IPS DF 4.7 (cell line): ENCODE data around the gene SOAT2.
"Not testable (repeated sequence)": the region's sequence is repeated elsewhere in the genome, so short reads cannot be mapped to it uniquely, and the experiment has no call there.

Source experiments
- DNase-seq: peaks from one replicate; pipeline ENCODE4 v3.0.0-alpha.2; 2013; ENCODE audit warnings: low spot score; ENCODE audit errors: extremely low read depth

Gene SOAT2

DNA sequence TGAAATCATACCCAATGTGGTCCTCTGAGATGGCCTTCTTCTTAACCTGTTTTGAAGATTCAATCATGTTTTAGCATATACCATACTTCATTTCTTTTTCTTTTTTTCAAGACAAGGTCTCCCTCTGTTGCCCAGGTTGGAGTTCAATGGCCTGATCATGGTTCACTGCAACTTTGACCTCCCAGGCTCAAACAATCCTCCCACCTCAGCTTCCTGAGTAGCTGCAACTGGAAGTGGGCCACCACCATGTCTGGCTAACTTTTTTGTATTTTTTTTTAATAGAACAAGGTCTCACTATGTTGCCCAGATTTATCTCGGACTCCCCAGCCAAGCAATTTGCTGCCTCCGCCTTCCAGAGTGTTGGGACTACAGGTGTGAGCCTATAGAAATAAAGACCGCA lies 30.4 kb downstream of the SOAT2 start:
- DNase-seq, result no peak

DNA sequence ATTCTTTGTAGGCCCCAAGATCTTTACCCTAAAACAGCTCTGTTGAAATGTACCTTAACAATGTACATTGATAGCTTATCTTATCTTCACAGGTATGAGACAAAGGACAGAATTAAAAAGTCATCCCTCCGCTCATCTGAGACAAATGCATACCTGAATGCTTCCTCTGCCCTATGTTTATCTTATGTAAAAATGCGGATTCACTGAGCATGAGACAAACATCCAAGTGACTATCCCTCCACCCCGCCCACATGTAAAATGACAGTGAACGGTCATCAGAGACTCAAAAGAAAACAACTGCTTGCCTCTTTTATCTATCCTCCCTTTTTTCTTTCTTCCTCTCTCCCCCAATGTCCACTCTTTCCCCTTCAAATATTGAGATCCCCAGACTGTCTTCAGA lies 40.1 kb downstream of the SOAT2 start:
- DNase-seq, result no peak

DNA sequence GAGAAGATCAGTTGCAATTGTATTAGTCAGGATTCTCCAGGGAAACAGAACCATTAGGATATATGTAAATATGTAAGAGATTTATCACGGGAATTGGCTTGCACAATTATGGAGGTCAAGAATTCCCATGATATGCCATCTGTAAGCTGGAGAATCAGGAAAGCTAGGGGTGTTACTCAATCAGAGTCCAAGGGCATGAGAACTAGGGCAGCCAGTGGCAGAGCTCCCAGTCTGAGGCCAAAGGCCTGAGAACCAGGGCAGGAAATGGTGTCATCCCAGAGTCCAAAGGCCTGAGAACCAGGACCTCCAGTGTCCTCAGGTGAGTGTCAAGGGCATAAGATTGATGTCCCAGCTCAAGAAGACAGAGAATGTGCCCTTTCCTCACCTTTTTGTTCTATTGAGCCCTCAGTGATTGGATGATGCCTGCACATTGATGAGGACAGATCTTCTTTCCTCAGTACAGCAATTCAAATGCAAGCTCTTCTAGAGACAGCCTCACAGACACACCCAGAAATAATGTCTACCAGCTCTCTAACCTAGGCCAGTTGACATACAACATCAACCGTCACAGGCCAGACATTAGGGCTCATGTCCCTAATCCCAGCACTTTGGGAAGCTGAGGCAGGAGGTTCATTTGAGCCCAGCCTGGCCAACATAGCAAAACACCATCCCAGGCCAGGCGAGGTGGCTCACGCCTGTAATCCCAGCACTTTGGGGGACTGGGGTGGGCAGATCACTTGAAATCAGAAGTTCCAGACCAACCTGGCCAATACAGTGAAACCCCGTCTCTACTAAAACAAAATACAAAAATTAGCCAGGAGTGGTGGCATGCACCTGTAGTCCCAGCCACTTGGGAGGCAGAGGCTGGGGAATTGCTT lies 42.3 kb downstream of the SOAT2 start:
- DNase-seq, result no peak

DNA sequence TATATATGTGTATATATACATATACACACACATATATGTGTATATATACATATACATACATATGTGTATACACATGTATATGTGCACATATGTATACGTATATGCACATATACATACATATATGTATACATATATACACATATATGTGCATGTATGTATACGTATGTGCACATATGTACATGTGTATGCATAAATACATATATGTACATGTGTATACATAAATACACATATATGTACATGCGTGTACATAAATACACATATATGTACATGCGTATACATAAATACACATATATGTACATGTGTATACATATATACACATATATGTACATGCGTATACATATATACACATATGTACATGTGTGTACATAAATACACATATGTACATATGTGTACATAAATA lies 43.9 kb downstream of the SOAT2 start:
- no peak for DNase-seq

DNA sequence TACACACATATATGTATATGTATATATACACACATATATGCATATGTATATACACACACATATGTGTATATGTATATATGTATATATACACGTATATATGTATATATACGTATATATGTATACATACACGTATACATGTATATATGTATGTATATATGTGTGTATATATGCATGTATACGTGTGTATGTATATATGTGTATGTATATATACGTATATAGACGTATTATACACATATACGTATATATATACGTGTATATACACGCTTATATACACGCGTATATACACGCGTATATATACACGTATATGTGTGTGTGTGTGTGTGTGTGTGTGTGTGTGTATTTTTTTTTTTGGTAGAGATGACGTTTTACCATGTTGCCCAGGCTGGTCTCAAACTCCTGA lies 44.4 kb downstream of the SOAT2 start:
- DNase-seq, result no peak

DNA sequence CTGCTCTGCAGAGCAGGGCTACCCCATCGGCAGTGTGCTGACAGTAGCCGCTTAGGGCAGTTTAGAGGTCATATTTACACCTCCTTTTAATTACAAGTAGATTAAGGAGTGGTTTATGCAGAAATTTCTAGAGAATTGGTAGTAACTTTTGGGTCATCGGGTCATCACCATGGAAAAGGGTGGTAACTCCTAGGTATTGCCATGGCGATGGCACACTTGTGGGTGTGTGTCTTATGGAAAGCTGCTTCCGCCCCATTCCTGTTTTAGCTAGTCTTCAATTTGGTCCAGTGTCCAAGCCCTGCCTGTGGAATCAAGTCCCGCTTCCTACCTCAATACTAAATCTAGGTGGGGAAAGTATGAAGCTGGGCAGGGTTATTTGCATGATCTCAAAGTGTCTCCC lies 47.8 kb downstream of the SOAT2 start:
- DNase-seq, result no peak

DNA sequence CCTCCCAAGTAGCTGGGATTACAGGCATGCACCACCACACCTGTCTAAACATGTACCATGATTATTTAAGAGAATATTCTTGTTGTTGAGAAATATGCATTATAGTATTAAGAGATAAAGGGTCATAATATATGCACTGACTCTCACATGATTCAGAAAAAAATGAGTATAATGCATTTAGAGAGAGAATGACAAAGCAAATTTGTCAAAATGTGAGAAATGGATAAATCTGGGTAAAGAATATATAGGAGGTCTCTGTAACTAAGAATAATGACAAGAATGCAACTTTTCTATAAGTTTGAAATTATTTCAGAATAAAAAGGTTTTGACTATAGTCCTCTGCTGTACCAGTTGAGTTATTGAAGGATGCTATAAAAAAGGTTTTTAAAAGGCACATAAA lies 49.1 kb downstream of the SOAT2 start:
- DNase-seq, result no peak

DNA sequence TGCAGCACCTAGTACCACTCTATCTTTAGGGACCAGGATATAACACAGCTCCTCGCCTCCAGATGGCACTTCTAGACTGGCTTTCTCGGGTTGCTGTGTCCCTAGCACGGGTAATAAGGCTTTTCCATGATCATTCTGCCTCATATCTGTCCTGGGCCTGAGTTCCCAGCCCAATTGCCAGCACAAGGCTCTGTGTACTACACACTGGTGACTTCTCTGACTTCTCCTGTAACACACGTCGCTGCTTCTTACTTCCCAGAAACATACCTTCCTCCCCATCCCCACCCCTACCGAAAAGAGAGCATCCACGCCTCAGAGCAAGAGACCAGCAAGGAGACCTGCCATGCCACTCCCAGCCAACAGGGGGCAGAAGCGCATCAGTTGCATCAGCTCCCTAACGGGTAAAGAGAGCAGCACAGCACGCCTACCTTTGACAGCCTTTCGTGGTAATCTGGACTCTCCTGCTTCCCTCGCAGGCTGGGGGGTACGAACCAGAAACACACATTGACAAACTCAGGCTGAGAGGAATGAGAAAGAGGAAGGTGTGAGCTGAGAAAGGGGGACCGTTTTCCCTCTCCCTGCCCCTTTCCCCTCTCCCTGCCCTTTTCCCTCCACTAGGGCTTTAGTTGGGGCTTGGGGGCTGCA lies 56.0 kb downstream of the SOAT2 start:
- DNase-seq, result peak; percentile 80

DNA sequence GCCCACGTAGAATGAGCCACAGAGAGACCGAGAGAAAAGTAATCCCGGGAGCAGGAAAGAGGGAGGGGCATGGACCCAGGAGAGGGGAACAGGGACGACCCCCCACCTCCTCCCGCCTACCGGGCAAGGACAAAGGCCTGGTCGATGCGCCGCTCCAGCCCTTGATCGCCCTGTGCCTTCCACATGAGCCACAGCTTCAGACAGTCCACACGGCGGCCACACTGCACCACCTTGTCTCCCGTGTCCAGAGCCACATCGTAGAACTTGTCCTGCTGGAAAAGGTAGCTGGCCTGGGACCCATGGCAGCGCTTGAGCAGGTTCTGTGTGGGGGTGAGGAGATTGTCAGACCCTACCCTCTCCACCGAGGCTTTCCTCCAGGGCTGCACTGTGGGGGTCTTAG lies 56.7 kb downstream of the SOAT2 start:
- DNase-seq, result no peak

DNA sequence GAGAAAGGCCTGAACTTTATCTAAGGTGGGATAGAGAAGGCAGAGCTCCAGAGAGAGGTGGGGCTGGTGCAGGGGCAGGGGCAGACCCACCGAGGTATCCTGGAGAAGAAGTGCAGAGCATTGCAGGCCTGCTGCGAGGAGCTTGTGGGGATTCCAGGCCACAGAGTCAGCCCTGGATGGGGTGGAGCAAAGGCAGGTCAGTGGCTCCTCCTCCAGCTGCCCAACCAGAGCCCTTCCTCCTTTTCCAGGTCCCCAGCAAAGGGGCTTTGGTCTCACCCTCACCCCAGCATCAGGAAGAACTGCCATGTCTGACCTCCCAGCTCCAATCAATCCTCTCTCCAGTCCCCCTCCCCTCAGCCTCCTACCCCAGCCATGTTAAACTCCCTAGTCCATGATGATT lies 57.4 kb downstream of the SOAT2 start:
- DNase-seq, result no peak

DNA sequence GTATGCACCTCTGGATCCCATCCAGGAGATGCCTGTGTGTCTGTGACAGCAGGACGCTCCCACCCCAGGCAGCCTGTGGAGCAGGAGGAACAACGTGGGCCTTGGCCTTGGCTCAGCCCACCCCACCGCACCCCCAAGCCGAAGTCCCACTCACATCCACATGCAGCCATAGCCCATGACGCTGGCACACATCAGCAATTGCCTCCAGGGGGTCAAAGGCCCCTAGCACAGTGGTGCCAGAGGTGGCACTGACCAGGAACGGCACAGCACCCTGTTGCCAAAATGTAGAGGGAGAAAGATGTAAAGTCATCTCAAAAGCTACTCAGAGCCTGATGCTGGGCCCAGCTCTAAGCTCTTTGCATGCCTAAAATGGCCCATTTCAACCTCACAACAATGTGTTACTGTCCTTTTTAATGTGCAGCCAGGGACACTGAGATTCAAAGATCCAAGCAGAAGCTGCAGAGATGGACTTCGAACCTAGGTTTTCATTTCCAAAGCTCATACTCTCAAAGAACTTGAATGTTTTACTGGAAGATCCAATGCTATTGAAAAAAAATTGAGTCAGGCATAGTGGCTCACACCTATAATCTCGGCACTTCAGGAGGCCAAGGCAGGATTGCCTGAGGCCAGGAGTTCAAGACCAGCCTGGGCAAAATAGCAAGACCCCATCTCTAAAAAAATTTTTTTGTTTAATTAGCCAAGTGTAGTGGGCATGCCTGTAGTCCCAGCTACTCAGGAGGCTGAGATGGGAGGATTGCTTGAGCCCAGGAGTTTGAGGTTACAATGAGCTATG lies 58.0 kb downstream of the SOAT2 start:
- no peak for DNase-seq

DNA sequence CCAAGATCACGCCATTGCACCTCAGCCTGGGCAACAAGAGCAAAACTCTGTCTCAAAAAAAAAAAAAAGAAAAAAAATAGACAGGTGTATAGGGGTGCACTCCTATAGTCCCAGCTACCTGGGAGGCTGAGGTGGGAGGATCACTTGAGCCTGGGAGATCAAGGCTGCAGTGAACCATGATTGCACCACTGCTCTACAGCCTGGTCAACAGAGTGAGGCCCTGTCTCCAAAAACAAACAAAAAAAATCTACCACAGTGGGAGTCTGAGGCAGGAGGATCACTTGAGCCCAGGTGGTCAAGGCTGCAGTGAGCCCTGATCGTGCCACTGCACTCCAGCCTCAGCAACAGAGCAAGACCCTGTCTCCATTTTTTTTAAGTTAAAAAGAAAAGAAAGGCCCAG lies 59.7 kb downstream of the SOAT2 start:
- not testable (repeated sequence) for DNase-seq

DNA sequence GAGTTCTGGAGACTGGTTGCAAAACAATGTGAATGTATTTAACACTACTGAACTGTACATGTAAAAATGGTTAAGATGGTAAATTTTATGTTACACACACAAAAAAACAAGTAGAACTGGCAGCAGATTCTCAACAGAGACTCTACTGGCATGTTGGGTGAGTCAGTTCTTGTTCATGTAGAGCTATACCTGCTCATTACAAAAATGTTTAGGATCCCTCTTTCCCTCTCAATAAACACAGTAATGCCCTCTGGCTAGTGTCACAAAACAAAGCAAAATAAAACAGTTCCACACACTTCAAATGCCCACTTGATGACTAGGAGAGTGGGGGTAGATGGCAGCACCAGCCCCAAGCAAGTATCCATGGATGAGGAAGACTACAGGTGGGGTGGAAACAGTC lies 63.6 kb downstream of the SOAT2 start:
- no peak for DNase-seq

DNA sequence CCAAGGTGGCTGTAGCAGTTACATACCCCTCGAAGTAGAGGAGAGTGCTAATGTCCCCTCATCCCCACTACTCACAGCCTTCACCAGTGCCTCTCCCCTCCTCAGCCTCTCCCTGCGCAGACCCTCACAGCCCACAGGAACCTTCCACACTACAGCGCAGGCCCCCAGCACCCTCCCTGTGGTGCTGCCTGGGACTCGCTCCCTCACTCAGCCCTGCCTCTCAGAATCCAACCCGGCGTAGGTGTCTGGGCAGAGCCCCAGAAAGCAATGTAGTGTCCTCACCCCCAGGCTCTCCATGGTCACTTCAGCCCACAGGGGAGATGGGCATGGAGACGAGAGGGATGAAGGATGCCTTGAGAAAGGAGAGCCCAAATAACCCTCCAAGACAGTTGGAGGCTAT lies 66.4 kb downstream of the SOAT2 start:
- DNase-seq, result no peak

DNA sequence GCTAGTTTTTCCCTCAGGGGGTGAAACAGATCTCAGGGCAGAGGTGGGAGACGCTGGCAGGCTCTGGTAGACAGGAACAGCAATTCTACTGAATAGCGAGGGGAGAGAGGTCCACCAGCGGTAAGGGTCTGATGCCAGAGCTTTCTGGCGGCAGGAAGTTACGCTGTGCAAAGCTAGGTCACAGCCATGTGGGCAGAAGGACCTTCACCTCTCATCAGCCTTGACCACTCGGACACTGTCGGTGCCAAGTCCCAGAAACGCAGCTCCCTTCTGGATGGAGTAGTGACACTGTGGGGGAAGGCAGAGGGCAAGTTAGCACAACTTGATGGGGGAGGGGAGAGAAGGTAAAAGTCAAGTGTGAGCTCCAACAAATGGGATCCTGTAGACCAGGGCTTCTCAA lies 66.9 kb downstream of the SOAT2 start:
- DNase-seq, result no peak

DNA sequence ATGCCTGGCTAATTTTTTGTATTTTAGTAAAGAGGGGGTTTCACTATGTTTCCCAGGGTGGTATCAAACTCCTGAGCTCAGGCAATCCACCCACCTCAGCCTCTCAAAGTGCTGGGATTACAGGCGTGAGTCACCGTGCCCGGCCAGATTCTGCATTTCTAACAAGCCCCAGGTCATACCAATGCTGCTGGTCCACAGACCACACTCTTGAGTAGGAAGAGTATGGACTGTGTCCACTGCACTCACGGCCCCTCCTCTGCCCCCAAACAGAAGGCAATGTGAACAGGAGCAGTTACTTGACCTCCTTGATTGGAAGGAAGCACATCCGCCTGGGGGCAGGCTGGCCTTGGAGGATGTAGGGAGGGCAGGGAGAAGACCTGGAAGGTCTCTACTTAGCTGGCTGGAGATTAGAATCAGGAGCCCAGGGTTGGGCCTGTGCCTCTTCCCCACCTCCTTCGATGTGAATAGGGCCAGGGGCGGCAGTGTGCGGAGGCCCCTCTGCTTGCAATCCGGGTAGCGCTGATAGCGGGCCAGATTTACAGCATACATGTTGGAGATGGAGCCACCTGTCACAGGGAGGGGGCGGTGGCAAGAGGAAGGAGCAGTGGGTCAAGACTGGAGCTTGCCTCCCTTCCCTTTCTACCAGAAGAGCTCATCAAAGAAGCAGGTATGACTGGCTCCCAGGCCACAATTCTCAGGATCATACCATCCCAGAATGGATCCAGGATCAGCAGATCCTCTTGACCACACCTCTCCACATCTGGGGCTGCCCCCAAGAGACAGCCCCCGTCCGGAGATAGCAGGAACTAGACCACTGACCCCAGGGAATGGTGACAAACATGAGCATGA lies 67.8 kb downstream of the SOAT2 start:
- DNase-seq, result no peak

DNA sequence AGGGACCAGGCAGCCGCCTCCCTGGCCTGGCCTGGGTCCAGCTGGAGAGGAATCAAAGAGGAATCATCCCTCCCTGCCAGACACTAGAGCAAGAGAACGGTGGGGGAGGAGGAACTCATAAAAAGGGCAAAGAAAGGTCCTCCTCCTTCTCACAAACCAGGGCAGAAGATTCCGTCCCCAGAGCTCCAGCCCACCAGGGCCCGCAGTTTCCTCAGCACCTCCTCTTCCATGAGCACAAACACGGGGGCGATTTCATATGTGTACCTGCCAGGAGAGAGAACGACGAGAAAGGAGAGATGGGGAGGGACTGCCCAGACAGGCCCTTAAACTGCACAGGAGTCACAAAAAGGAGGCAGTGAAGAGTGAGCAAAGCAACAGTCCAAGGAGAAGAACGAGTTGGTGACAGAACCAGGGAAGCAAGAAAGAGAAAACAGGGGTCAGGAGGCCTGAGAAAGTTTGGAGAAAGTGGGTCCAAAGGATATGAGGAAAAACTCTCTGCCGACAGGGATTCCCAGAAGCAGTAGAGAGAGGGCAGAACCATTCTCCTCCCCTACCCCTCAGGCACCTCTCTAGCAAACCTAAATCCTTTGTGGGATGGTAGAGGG lies 68.5 kb downstream of the SOAT2 start:
- DNase-seq, result no peak

DNA sequence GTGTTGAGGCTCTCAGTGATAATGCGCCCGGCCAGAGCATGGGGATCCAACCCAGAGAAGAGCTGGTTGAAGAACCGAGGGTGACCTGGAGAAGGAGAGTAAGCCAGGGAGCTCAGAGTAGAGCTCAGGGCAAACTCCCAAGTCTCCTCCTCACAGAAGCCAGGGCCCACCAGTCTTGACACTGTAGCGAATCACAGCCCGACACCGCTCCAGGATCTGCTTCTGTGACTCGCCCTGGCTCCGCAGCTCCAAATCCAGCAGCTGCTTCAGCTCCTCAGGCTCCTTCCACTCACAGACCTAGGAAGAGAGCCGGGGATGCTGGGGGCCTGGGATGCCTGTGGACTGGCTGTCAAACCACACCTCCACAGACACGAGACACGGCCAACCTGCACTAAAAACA lies 69.1 kb downstream of the SOAT2 start:
- no peak for DNase-seq

DNA sequence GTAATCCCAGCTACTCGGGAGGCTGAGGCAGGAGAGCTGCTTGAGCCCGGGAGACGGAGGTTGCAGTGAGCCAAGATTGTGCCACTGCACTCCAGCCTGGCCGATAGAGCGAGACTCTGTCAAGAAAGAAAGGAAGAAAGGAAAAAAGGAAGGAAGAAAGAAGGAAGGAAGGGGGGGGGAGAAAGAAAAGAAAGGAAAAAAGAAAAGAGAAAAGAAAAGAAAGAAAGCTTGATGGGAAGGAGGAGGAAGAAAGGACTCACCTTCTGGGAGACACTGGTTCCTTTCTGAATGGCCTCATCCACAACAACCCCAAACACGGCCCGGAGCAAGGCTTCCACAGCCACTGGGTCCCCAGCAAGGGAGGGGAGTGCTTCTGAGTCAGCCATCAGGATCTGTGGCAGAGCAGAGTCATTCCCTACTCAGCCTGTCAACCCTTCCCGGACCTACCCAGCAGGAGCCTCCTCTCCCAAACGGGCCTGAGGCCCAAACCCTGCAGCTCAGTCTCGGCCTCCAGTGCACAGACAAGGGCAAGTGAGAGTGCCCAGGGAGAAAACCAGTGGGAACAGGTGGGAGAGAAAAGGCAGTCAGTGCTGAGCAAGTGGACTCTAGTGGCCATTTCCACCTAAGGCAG lies 69.9 kb downstream of the SOAT2 start:
- DNase-seq, result no peak
